ENCODE data around the gene WDR87. TPM values are rescaled to one million over a fixed set of nuclear protein-coding genes. Genes with fewer than 3 reads are reported as not detected.

The WDR87 gene
- polyA plus RNA-seq, 2 of the 4 experiments (the other 2 are of a cell fraction) = not detected

GRCh38 chr19:37909661-37910199 is 3.3 kb upstream of the WDR87 start:
- TF ChIP-seq SREBF2 (IDR thresholded peaks at IDR 0.05) (no peak), JUNB (IDR thresholded peaks at IDR 0.05) (no peak), EHMT2 (IDR thresholded peaks at IDR 0.05; ENCODE audit: low read depth) (no peak), FOSB (CRISPR knock-in tag; IDR thresholded peaks at IDR 0.05) (no peak), TFCP2L1 (CRISPR knock-in tag; IDR thresholded peaks at IDR 0.05) (no peak), RARB (CRISPR knock-in tag; IDR thresholded peaks at IDR 0.05) (no peak), NR3C1 (IDR thresholded peaks at IDR 0.05) (no peak), CHD4 (IDR thresholded peaks at IDR 0.05; ENCODE audit: borderline replicate concordance) (no peak), MYC (IDR thresholded peaks at IDR 0.05; ENCODE audit: borderline replicate concordance, low read length) (no peak), MAFK (IDR thresholded peaks at IDR 0.05; ENCODE audit: partially characterized antibody) (no peak)
- TF ChIP-seq, protein P1, sequence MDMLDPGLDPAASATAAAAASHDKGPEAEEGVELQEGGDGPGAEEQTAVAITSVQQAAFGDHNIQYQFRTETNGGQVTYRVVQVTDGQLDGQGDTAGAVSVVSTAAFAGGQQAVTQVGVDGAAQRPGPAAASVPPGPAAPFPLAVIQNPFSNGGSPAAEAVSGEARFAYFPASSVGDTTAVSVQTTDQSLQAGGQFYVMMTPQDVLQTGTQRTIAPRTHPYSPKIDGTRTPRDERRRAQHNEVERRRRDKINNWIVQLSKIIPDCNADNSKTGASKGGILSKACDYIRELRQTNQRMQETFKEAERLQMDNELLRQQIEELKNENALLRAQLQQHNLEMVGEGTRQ (IDR thresholded peaks at IDR 0.05) = no peak
- TF ChIP-seq, protein P2, sequence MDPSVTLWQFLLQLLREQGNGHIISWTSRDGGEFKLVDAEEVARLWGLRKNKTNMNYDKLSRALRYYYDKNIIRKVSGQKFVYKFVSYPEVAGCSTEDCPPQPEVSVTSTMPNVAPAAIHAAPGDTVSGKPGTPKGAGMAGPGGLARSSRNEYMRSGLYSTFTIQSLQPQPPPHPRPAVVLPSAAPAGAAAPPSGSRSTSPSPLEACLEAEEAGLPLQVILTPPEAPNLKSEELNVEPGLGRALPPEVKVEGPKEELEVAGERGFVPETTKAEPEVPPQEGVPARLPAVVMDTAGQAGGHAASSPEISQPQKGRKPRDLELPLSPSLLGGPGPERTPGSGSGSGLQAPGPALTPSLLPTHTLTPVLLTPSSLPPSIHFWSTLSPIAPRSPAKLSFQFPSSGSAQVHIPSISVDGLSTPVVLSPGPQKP (IDR thresholded peaks at IDR 0.05; ENCODE audit: low read depth, low read length) = no peak
- TF ChIP-seq, protein P3, sequence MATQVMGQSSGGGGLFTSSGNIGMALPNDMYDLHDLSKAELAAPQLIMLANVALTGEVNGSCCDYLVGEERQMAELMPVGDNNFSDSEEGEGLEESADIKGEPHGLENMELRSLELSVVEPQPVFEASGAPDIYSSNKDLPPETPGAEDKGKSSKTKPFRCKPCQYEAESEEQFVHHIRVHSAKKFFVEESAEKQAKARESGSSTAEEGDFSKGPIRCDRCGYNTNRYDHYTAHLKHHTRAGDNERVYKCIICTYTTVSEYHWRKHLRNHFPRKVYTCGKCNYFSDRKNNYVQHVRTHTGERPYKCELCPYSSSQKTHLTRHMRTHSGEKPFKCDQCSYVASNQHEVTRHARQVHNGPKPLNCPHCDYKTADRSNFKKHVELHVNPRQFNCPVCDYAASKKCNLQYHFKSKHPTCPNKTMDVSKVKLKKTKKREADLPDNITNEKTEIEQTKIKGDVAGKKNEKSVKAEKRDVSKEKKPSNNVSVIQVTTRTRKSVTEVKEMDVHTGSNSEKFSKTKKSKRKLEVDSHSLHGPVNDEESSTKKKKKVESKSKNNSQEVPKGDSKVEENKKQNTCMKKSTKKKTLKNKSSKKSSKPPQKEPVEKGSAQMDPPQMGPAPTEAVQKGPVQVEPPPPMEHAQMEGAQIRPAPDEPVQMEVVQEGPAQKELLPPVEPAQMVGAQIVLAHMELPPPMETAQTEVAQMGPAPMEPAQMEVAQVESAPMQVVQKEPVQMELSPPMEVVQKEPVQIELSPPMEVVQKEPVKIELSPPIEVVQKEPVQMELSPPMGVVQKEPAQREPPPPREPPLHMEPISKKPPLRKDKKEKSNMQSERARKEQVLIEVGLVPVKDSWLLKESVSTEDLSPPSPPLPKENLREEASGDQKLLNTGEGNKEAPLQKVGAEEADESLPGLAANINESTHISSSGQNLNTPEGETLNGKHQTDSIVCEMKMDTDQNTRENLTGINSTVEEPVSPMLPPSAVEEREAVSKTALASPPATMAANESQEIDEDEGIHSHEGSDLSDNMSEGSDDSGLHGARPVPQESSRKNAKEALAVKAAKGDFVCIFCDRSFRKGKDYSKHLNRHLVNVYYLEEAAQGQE (IDR thresholded peaks at IDR 0.05) = no peak
- CTCF ChIA-PET = interaction anchor here (0.6 to 9.1 kb wide), 4 partner anchors 12 to 318 kb away, joined by 3 to 230 read pairs (median 4); no protein-coding TSS in a partner anchor
- no peak for ATAC-seq
- Histone ChIP-seq H3K27ac (no peak overlapping the region), H3K4me1 (peaks cover 30% of the 10 kb centered on the region), H3K4me3 (no peak overlapping the region), H3K4me2 (peak overlapping the region; percentile 3; the same call in 1 of the 3 replicates), H3K9me3 (no peaks in the 10 kb centered on the region)
- DNase-seq (ENCODE audit: low read depth in 1 of 2, low spot score in 1 of 2) = no peak
- peak; percentile 67 for FAIRE-seq
- WGBS (ENCODE audit: missing lambda C conversion rate) = 82% methylated on average over 6 of the region's 6 CpGs
- POLR2A ChIA-PET = interaction anchor here (0.9 kb wide), 1 partner anchor 22 kb away, joined by 4 read pairs; no protein-coding TSS in a partner anchor

GRCh38 chr19:37907735-37908455 is 1.5 kb upstream of the WDR87 start:
- H3K4me3 ChIP-seq = peak overlapping the region; percentile 69
- FAIRE-seq = peak; percentile 89
- peak overlapping the region; percentile 90 for H3K4me2 ChIP-seq
- no peaks in the 10 kb centered on the region for H3K9me3 ChIP-seq
- ChIA-PET POLR2A (interaction anchor here (0.6 to 3.4 kb wide), 11 partner anchors 10 to 1793 kb away, joined by 3 to 57 read pairs (median 5); partner anchors contain the start of genes POLR2I, PSMD8 and TBCB), CTCF (interaction anchor here (0.5 to 16.1 kb wide), 21 partner anchors 9 to 356 kb away, joined by 3 to 408 read pairs (median 5); no protein-coding TSS in a partner anchor)
- ATAC-seq = no peak
- H3K4me1 ChIP-seq = peaks cover 30% of the 10 kb centered on the region
- peak overlapping the region; percentile 83 to 87 for H3K27ac ChIP-seq
- no peak for DNase-seq (ENCODE audit: low read depth in 1 of 2, low spot score in 1 of 2)
- WGBS (ENCODE audit: missing lambda C conversion rate) = 23% methylated on average over 13 of the region's 13 CpGs
- TF ChIP-seq HOXB5 (CRISPR knock-in tag; IDR thresholded peaks at IDR 0.05) (no peak), RARB (CRISPR knock-in tag; IDR thresholded peaks at IDR 0.05) (no peak), CTCF (IDR thresholded peaks at IDR 0.05) (peak; percentile 7; the same call in 1 of the 3 replicates), KDM5A (IDR thresholded peaks at IDR 0.05) (no peak), POLR2AphosphoS2 (conservative IDR thresholded peaks at IDR 0.05; ENCODE audit: low read length) (no peak), PBX3 (IDR thresholded peaks at IDR 0.05) (no peak), TFCP2L1 (CRISPR knock-in tag; IDR thresholded peaks at IDR 0.05) (no peak), GATA3 (IDR thresholded peaks at IDR 0.05; ENCODE audit: borderline replicate concordance) (no peak), ESRRA (IDR thresholded peaks at IDR 0.05; ENCODE audit: borderline replicate concordance, low read length) (no peak), ZNF302 (CRISPR knock-in tag; IDR thresholded peaks at IDR 0.05) (no peak), POLR2A (IDR thresholded peaks at IDR 0.05; ENCODE audit: low read length) (no peak), RNF2 (IDR thresholded peaks at IDR 0.05; ENCODE audit: borderline replicate concordance, low read depth) (no peak), TP53 (CRISPR knock-in tag; IDR thresholded peaks at IDR 0.05) (no peak), SMC3 (IDR thresholded peaks at IDR 0.05) (no peak), ZSCAN20 (CRISPR knock-in tag; IDR thresholded peaks at IDR 0.05) (no peak), NR3C1 (IDR thresholded peaks at IDR 0.05) (no peak), EHMT2 (IDR thresholded peaks at IDR 0.05; ENCODE audit: low read depth) (no peak), RFX5 (IDR thresholded peaks at IDR 0.05) (no peak), ZFP36 (IDR thresholded peaks at IDR 0.05; ENCODE audit: borderline replicate concordance, partially characterized antibody) (peak; percentile 92), CBX8 (IDR thresholded peaks at IDR 0.05) (no peak)
